Activated naive CD4-positive, alpha-beta T cell treated with anti-CD3 and anti-CD28 coated beads, Interleukin-2, amount 10 ng/mL, durations not matched to agents 7 days and 5 days (primary cell): ENCODE data around the gene RAB4B.
"Not testable (repeated sequence)": the region's sequence is repeated elsewhere in the genome, so short reads cannot be mapped to it uniquely, and the experiment has no call there.

Source experiments
- CTCF ChIA-PET: fragments of 350-600 bp; sonication (Branson Sonifier 250); formaldehyde crosslinking; loops from one replicate; lab custom pipeline; 2021; ENCODE audit warnings: antibody characterized with exemption; lab: Charles Lee
- DNase-seq: peaks from one replicate; pipeline ENCODE4 v3.0.0-alpha.2; 2020
- H3K27ac Mint-ChIP-seq: one replicate; pipeline ENCODE4 v1.8.0; 2021; ENCODE audit warnings: mild to moderate bottlenecking, moderate library complexity, mixed read lengths
- H3K27me3 Mint-ChIP-seq: one replicate; pipeline ENCODE4 v1.8.0; 2021; ENCODE audit warnings: mild to moderate bottlenecking, mixed read lengths
- H3K36me3 Mint-ChIP-seq: one replicate; pipeline ENCODE4 v1.8.0; 2021; ENCODE audit warnings: mixed read lengths
- H3K4me1 Mint-ChIP-seq: one replicate; pipeline ENCODE4 v1.8.0; 2021; ENCODE audit warnings: mixed read lengths
- H3K4me3 Mint-ChIP-seq: one replicate; pipeline ENCODE4 v1.8.0; 2021; ENCODE audit warnings: mild to moderate bottlenecking, moderate library complexity, mixed read lengths
- H3K9me3 Mint-ChIP-seq: one replicate; pipeline ENCODE4 v1.8.0; 2021; ENCODE audit warnings: mixed read lengths

RAB4B gene

GRCh38 chr19:40819479-40820234, 41.6 kb downstream of the RAB4B start:
- peak; percentile 74 for DNase-seq
- Mint-ChIP-seq H3K27ac (peak overlapping the region; percentile 82), H3K27me3 (peaks cover 29% of the 10 kb centered on the region), H3K4me1 (peaks cover 27% of the 10 kb centered on the region)
- CTCF ChIA-PET: interaction anchor here (0.7 to 2.9 kb wide), 15 partner anchors 9 to 325 kb away, joined by 3 to 32 read pairs (median 4); partner anchors contain the start of genes ACTMAP and RAB4B
- H3K4me3 Mint-ChIP-seq, H3K9me3 Mint-ChIP-seq, H3K36me3 Mint-ChIP-seq: not testable (repeated sequence)

GRCh38 chr19:40822161-40822560, 44.1 kb downstream of the RAB4B start:
- H3K4me3 Mint-ChIP-seq: no peak overlapping the region
- DNase-seq: no peak
- peaks cover 11% of the 10 kb centered on the region for H3K36me3 Mint-ChIP-seq
- H3K27me3 Mint-ChIP-seq: peaks cover 6% of the 10 kb centered on the region
- CTCF ChIA-PET: interaction anchor here (2.6 kb wide), 1 partner anchor 159 kb away, joined by 6 read pairs; no protein-coding TSS in a partner anchor
- peaks cover 46% of the 10 kb centered on the region for H3K4me1 Mint-ChIP-seq
- no peak overlapping the region for H3K27ac Mint-ChIP-seq
- peaks cover 7% of the 10 kb centered on the region for H3K9me3 Mint-ChIP-seq

DNA sequence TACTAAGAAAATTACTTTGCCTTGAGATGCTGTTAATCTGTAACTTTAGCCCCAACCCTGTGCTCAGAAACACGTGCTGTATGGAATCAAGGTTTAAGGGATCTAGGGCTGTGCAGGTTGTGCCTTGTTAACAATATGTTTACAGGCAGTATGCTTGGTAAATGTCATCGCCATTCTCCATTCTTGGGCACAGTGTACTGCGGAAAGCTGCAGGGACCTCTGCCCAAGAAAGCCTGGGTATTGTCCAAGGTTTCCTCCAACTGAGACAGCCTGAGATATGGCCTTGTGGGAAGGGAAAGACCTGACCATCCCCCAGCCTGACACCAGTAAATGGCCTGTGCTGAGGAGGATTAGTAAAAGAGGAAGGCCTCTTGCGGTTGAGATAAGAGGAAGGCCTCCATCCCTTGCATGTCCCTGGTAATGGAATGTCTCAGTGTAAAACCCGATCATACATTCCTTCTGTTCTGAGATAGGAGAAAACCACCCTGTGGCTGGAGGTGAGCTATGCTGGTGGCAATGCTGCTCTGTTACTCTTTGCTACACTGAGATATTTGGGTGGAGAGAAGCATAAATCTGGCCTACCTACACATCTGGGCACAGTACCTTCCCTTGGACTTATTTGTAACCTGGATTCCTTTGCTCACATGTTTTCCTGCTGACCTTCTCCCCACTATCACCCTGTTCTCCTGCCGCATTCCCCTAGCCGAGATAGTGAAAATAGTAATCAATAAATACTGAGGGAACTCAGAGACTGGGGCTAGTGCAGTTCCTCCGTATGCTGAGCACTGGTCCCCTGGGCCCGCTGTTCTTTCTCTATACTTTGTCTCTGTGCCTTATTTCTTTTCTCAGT, 44.9 kb downstream of the RAB4B start:
- not testable (repeated sequence) for H3K4me3 Mint-ChIP-seq, H3K27ac Mint-ChIP-seq, H3K27me3 Mint-ChIP-seq, DNase-seq, H3K9me3 Mint-ChIP-seq
- Mint-ChIP-seq H3K4me1 (peaks cover 47% of the 10 kb centered on the region), H3K36me3 (peaks cover 15% of the 10 kb centered on the region)
- CTCF ChIA-PET: interaction anchor here (2.6 kb wide), 1 partner anchor 159 kb away, joined by 6 read pairs; no protein-coding TSS in a partner anchor

- peaks cover 30% of the 10 kb centered on the region for H3K4me1 Mint-ChIP-seq
- DNase-seq, H3K9me3 Mint-ChIP-seq, H3K27me3 Mint-ChIP-seq, H3K4me3 Mint-ChIP-seq, H3K27ac Mint-ChIP-seq: not testable (repeated sequence)
- CTCF ChIA-PET: interaction anchor here (0.6 kb wide), 1 partner anchor 190 kb away, joined by 3 read pairs; no protein-coding TSS in a partner anchor
- H3K36me3 Mint-ChIP-seq: peaks cover 19% of the 10 kb centered on the region
Measured at GRCh38 chr19:40824916-40825315, 46.9 kb downstream of the RAB4B start.

- Mint-ChIP-seq H3K36me3 (peaks cover 19% of the 10 kb centered on the region), H3K4me1 (peaks cover 29% of the 10 kb centered on the region), H3K27ac (peak overlapping the region; percentile 61)
- H3K9me3 Mint-ChIP-seq, H3K4me3 Mint-ChIP-seq, H3K27me3 Mint-ChIP-seq, DNase-seq: not testable (repeated sequence)
- CTCF ChIA-PET: interaction anchor here (0.6 kb wide), 1 partner anchor 191 kb away, joined by 3 read pairs; no protein-coding TSS in a partner anchor
Measured at GRCh38 chr19:40825460-40826095, 47.5 kb downstream of the RAB4B start.

GRCh38 chr19:40826312-40826698, 48.3 kb downstream of the RAB4B start:
- H3K4me1 Mint-ChIP-seq: peaks cover 29% of the 10 kb centered on the region
- DNase-seq, CTCF ChIA-PET, H3K4me3 Mint-ChIP-seq, H3K9me3 Mint-ChIP-seq, H3K27me3 Mint-ChIP-seq: not testable (repeated sequence)
- peak overlapping the region; percentile 84 for H3K27ac Mint-ChIP-seq
- peaks cover 19% of the 10 kb centered on the region for H3K36me3 Mint-ChIP-seq

GRCh38 chr19:40826699-40827385, 48.8 kb downstream of the RAB4B start:
- Mint-ChIP-seq H3K4me1 (peaks cover 29% of the 10 kb centered on the region), H3K27ac (peak overlapping the region; percentile 84), H3K36me3 (peaks cover 19% of the 10 kb centered on the region)
- not testable (repeated sequence) for H3K4me3 Mint-ChIP-seq, H3K27me3 Mint-ChIP-seq, H3K9me3 Mint-ChIP-seq
- CTCF ChIA-PET: interaction anchor here (0.9 kb wide), 1 partner anchor 20 kb away, joined by 4 read pairs; no protein-coding TSS in a partner anchor
- peak; percentile 80 for DNase-seq

DNA sequence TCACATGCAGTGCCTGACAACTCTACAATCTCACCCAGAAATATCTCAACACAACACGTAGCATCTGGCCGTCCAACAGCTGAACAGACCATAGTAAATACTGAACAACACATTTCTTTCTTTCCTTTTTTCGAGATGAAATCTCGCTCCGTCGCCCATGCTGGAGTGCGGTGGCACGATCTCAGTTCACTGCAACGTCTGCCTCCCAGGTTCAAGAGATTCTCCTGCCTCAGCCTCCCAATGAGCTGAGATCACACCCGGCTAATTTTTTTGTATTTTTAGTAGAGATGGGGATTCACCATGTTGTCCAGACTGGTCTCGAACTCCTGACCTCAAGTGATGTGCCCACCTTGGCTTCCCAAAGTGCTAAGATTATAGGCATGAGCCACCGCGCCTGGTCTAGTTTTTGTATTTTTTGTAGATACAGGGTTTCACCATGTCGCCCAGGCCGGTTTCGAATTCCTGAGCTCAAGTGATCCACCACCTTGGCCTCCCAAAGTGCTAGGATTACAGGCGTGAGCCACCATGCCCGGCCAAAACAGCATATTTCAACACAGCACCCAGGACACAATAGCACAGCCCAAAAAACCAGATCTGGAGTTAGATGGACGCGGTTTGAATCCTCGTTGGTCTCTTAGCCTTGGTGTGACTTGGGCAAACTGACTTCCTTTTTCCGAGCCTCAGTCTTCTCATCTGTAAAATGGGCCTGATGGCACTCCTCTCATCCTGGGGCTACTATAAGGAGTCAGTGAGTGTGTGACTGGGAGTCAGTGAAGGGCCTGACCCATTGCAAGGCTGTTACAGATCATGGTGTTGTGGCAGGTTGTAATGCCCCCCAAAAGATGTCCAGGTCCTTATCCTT, 49.6 kb downstream of the RAB4B start:
- Mint-ChIP-seq H3K4me3 (no peak overlapping the region), H3K9me3 (peaks cover 9% of the 10 kb centered on the region), H3K36me3 (peaks cover 19% of the 10 kb centered on the region), H3K27ac (peak overlapping the region; percentile 84), H3K4me1 (peaks cover 34% of the 10 kb centered on the region), H3K27me3 (peaks cover 4% of the 10 kb centered on the region)
- CTCF ChIA-PET: interaction anchor here (0.9 to 1.2 kb wide), 2 partner anchors 8 to 21 kb away, joined by 4 read pairs; no protein-coding TSS in a partner anchor
- DNase-seq: no peak

DNA sequence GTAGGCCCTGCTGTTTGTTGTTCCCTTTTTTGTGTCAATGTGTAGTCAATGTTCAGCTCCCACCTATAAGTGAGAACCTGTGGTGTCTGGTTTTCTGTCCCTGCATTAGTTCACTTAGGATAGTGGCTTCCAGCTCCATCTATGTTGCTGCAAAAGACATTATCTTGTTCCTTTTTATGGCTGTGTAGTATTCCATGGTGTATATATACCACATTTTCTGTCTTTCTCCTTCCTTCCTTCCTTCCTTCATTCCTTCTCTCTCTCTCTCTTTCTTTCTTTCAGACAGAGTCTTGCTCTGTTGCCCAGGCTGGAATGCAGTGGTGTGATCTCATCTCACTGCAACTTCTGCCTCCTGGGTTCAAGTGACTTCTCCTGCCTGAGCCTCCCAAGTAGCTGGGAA, 51.2 kb downstream of the RAB4B start:
- Mint-ChIP-seq H3K4me1 (peaks cover 44% of the 10 kb centered on the region), H3K27ac (no peak overlapping the region), H3K36me3 (peaks cover 19% of the 10 kb centered on the region), H3K9me3 (peaks cover 9% of the 10 kb centered on the region), H3K27me3 (peaks cover 4% of the 10 kb centered on the region), H3K4me3 (no peak overlapping the region)
- DNase-seq: no peak
- CTCF ChIA-PET: interaction anchor here (1.2 kb wide), 1 partner anchor 9 kb away, joined by 4 read pairs; no protein-coding TSS in a partner anchor

GRCh38 chr19:40830741-40831140, 52.7 kb downstream of the RAB4B start:
- H3K36me3 Mint-ChIP-seq: peaks cover 16% of the 10 kb centered on the region
- H3K4me3 Mint-ChIP-seq, H3K27me3 Mint-ChIP-seq, H3K9me3 Mint-ChIP-seq, DNase-seq, CTCF ChIA-PET, H3K27ac Mint-ChIP-seq: not testable (repeated sequence)
- H3K4me1 Mint-ChIP-seq: peaks cover 35% of the 10 kb centered on the region

- peaks cover 9% of the 10 kb centered on the region for H3K27me3 Mint-ChIP-seq
- no peak overlapping the region for H3K27ac Mint-ChIP-seq
- H3K36me3 Mint-ChIP-seq: peaks cover 12% of the 10 kb centered on the region
- H3K4me1 Mint-ChIP-seq: peaks cover 29% of the 10 kb centered on the region
- H3K4me3 Mint-ChIP-seq: no peak overlapping the region
- DNase-seq: no peak
- peaks cover 6% of the 10 kb centered on the region for H3K9me3 Mint-ChIP-seq
- CTCF ChIA-PET: no interaction called here
Measured at GRCh38 chr19:40831502-40832430, 53.7 kb downstream of the RAB4B start.

- Mint-ChIP-seq H3K4me1 (peaks cover 23% of the 10 kb centered on the region), H3K27me3 (peaks cover 12% of the 10 kb centered on the region)
- CTCF ChIA-PET: interaction anchor here (1.1 kb wide), 1 partner anchor 26 kb away, joined by 3 read pairs; no protein-coding TSS in a partner anchor
- not testable (repeated sequence) for H3K4me3 Mint-ChIP-seq, H3K9me3 Mint-ChIP-seq, H3K36me3 Mint-ChIP-seq, DNase-seq, H3K27ac Mint-ChIP-seq
Measured at GRCh38 chr19:40832431-40832790, 54.4 kb downstream of the RAB4B start.
